GM18517 (cell line): Measurements from ENCODE around the gene KRT83.
"Not testable (repeated sequence)": the region's sequence is repeated elsewhere in the genome, so short reads cannot be mapped to it uniquely, and the experiment has no call there.

Experiments
- ATAC-seq: cut with Tn5 transposase; IDR thresholded peaks from one replicate; pipeline ENCODE4 v1.9.1; 2021; ENCODE audit warnings: mild to moderate bottlenecking, moderate library complexity; ENCODE audit not compliant: unreplicated experiment

Gene KRT83

GRCh38 chr12:52290483-52291134 is 30.6 kb downstream of the KRT83 start:
- not testable (repeated sequence) for ATAC-seq

GRCh38 chr12:52287816-52288805 is 33.1 kb downstream of the KRT83 start:
- ATAC-seq = peak; percentile 51

GRCh38 chr12:52286857-52287785 is 34.1 kb downstream of the KRT83 start:
- not testable (repeated sequence) for ATAC-seq

GRCh38 chr12:52285851-52286530 is 35.2 kb downstream of the KRT83 start:
- ATAC-seq = no peak

- ATAC-seq = no peak
Observed at GRCh38 chr12:52285172-52285745, 35.9 kb downstream of the KRT83 start.

GRCh38 chr12:52284562-52285171 is 36.5 kb downstream of the KRT83 start:
- ATAC-seq = no peak

GRCh38 chr12:52280796-52281560 is 40.2 kb downstream of the KRT83 start:
- ATAC-seq = no peak

GRCh38 chr12:52280319-52280795 is 40.8 kb downstream of the KRT83 start:
- ATAC-seq = no peak

- no peak for ATAC-seq
Observed at GRCh38 chr12:52279422-52280318, 41.5 kb downstream of the KRT83 start.

- ATAC-seq = no peak
Observed at GRCh38 chr12:52278575-52279421, 42.4 kb downstream of the KRT83 start.

- ATAC-seq = no peak
Observed at GRCh38 chr12:52277486-52278245, 43.5 kb downstream of the KRT83 start.

GRCh38 chr12:52275686-52276085 is 45.5 kb downstream of the KRT83 start:
- no peak for ATAC-seq

GRCh38 chr12:52274521-52275120 is 46.6 kb downstream of the KRT83 start, which contains the start of gene KRT86:
Gene KRT86 (plus strand): TSS chr12:52274645. CDS start chr12:52301917, 27,272 bp downstream.
- no peak for ATAC-seq

- ATAC-seq = no peak
Observed at GRCh38 chr12:52271158-52271557, 50.0 kb downstream of the KRT83 start.

GRCh38 chr12:52270541-52271070 is 50.6 kb downstream of the KRT83 start:
- no peak for ATAC-seq
